K562 (cell line): ENCODE measurements around the gene PFKP. TPM values are rescaled to one million over a fixed set of nuclear protein-coding genes. Genes with fewer than 3 reads are reported as not detected.

ENCODE experiments used
- ATAC-seq: fragments of 200-7000 bp; cut with Tn5 transposase; 3 replicates; pipeline ENCODE4 v1.9.1; 2020; ENCODE audit warnings: moderate library complexity
- BruUV-seq: library from RNA; stranded (reverse); fragments of 400-500 nt; replicated peaks from 2 replicates; lab custom pipeline; 2021; lab: Mats Ljungman, UMichigan
- CTCF ChIA-PET: fragments of 300-600 bp; formaldehyde crosslinking; extraction: SDS; loops from one replicate; lab custom pipeline; 2021; ENCODE audit warnings: low intra/inter-chr PET ratio; lab: Yijun Ruan, JAX
- POLR2A ChIA-PET: fragments of 300-600, 350-650 bp; sonication (Branson Sonifier 250); formaldehyde crosslinking; extraction: SDS; loops from one replicate; lab custom pipeline; 2021; ENCODE audit warnings: antibody characterized with exemption, inconsistent platforms; lab: Yijun Ruan, JAX
- DNase-seq, 4 experiments: peaks; one replicate each; pipeline versions ENCODE4 v3.0.0 to v3.0.0-alpha.2; 2011 to 2018; ENCODE audit warnings: low spot score in 3 of 4, mixed read lengths in 3 of 4; ENCODE audit errors: extremely low read depth in 1 of 4
- FAIRE-seq: peaks from 2 replicates; lab custom pipeline; 2011; peaks lifted over from hg19 to GRCh38; lab: Jason Lieb, UNC
- H2AFZ ChIP-seq: 2 replicates; pipeline ENCODE4 v1.6.0; 2011; ENCODE audit warnings: low read depth, low read length, control low read depth, inconsistent platforms
- H3K27ac ChIP-seq: fragments of 200-600 bp; 3 replicates; pipeline ENCODE4 v1.8.0; 2011; ENCODE audit warnings: low read depth, mild to moderate bottlenecking, control low read depth, inconsistent platforms, low read length, moderate library complexity, mixed read lengths; ENCODE audit errors: extremely low read depth
- H3K27me3 ChIP-seq, 2 experiments: fragments of 300-600 bp in 1 of 2; 2 replicates in 1 of 2; 3 replicates in 1 of 2; pipeline versions ENCODE4 v1.6.0 to v1.8.0; 2011; ENCODE audit warnings: inconsistent platforms in 2 of 2, low read length in 2 of 2, mild to moderate bottlenecking in 1 of 2, mixed read lengths in 1 of 2, moderate library complexity in 1 of 2; ENCODE audit not compliant: control insufficient read depth in 2 of 2, insufficient read depth in 2 of 2
- H3K36me3 ChIP-seq: fragments of 300-600 bp; 3 replicates; pipeline ENCODE4 v1.8.0; 2011; ENCODE audit warnings: mild to moderate bottlenecking, low read length, inconsistent platforms; ENCODE audit not compliant: control insufficient read depth, insufficient read depth
- H3K4me1 ChIP-seq, 2 experiments: fragments of 200-600 bp in 1 of 2; replicated peaks in 1 of 2; 2 replicates in 1 of 2; 3 replicates in 1 of 2; pipeline versions ENCODE4 v1.5.1 to v1.8.0; 2011; ENCODE audit warnings: inconsistent platforms in 2 of 2, low read length in 2 of 2, mild to moderate bottlenecking in 1 of 2, mixed read lengths in 1 of 2, moderate library complexity in 1 of 2; ENCODE audit not compliant: control insufficient read depth in 2 of 2, insufficient read depth in 2 of 2
- H3K4me2 ChIP-seq: 2 replicates; pipeline ENCODE4 v1.6.1; 2011; ENCODE audit warnings: low read length, control low read depth, inconsistent platforms, mixed read lengths; ENCODE audit not compliant: insufficient read depth
- H3K4me3 ChIP-seq: fragments of 200-600 bp; sonication (generic), shearing (Covaris generic); 2 replicates; pipeline ENCODE4 v1.5.1; 2016; ENCODE audit warnings: control low read depth, inconsistent platforms
- H3K79me2 ChIP-seq: fragments of 200-600 bp; 3 replicates; pipeline ENCODE4 v1.8.0; 2011; ENCODE audit warnings: low read length, inconsistent platforms; ENCODE audit not compliant: control insufficient read depth, insufficient read depth
- H3K9ac ChIP-seq, 2 experiments: 2 replicates each; pipeline versions ENCODE4 v1.6.0 to v1.6.1; 2011; ENCODE audit warnings: low read depth in 2 of 2, low read length in 2 of 2, control low read depth in 1 of 2, inconsistent platforms in 1 of 2, mild to moderate bottlenecking in 1 of 2, mixed read lengths in 1 of 2; ENCODE audit not compliant: insufficient read depth in 1 of 2
- H3K9me1 ChIP-seq: one replicate; pipeline ENCODE4 v1.6.0; 2011; ENCODE audit warnings: inconsistent platforms, mild to moderate bottlenecking, low read length, moderate library complexity; ENCODE audit not compliant: control insufficient read depth, insufficient read depth
- H3K9me3 ChIP-seq: replicated peaks from 2 replicates; pipeline ENCODE4 v1.5.1; 2011; ENCODE audit warnings: low read depth, low read length, inconsistent platforms; ENCODE audit not compliant: control insufficient read depth, insufficient read depth
- H4K20me1 ChIP-seq: replicated peaks from 2 replicates; pipeline ENCODE4 v1.6.1; 2011; ENCODE audit warnings: low read length, inconsistent platforms, mixed read lengths; ENCODE audit not compliant: control insufficient read depth, insufficient read depth
- FOSL1 ChIP-seq: fragments of 200-800 bp; sonication (Bioruptor generic); conservative IDR thresholded peaks from 2 replicates; pipeline ENCODE4 v1.6.1; 2016; ENCODE audit warnings: missing genetic modification characterization, missing compliant biosample characterization
- KDM5B ChIP-seq: fragments of 200-600 bp; sonication (generic); IDR thresholded peaks from 2 replicates; pipeline ENCODE4 v1.6.1; 2012; ENCODE audit warnings: low read depth, mild to moderate bottlenecking, moderate library complexity, low read length, control low read depth, inconsistent platforms; ENCODE audit not compliant: insufficient replicate concordance
- NELFE ChIP-seq: IDR thresholded peaks from 2 replicates; pipeline ENCODE4 v1.6.1; 2011; ENCODE audit warnings: mild to moderate bottlenecking; ENCODE audit not compliant: insufficient read depth, insufficient read length
- POLR2H ChIP-seq: IDR thresholded peaks from 2 replicates; pipeline ENCODE4 v1.6.1; 2016; ENCODE audit warnings: missing genetic modification characterization, low read depth, mild to moderate bottlenecking, control low read depth, missing compliant biosample characterization, moderate library complexity
- PTBP1 ChIP-seq: fragments of 200-400 bp; formaldehyde crosslinking; IDR thresholded peaks from 2 replicates; pipeline ENCODE4 v1.6.1; 2017; ENCODE audit warnings: low read depth, low read length
- SAFB2 ChIP-seq: fragments of 200-400 bp; formaldehyde crosslinking; IDR thresholded peaks from 2 replicates; pipeline ENCODE4 v1.6.1; 2018; ENCODE audit warnings: borderline replicate concordance, low read length, low read depth, moderate library complexity; ENCODE audit not compliant: severe bottlenecking
- TBP ChIP-seq: optimal IDR thresholded peaks from 2 replicates; pipeline ENCODE3; 2011; ENCODE audit warnings: low read depth, low read length, improper control_type of control experiment
- TRIM28 ChIP-seq: fragments of 450-650 bp; IDR thresholded peaks from 2 replicates; pipeline ENCODE4 v1.6.1; 2017
- ZBTB40 ChIP-seq, 2 experiments: fragments of 450-650 bp in 1 of 2; sonication (generic) in 1 of 2; formaldehyde crosslinking in 1 of 2; IDR thresholded peaks; 2 replicates each; pipeline versions ENCODE4 v1.7.1 to v1.9.0; 2016 to 2022; ENCODE audit warnings: inconsistent platforms in 1 of 2, mild to moderate bottlenecking in 1 of 2, missing genetic modification reagents in 1 of 2
- ZNF76 ChIP-seq: fragments of 250-450 bp; sonication (Bioruptor Pico); IDR thresholded peaks from 2 replicates; pipeline ENCODE4 v1.4.0; 2020; ENCODE audit warnings: mild to moderate bottlenecking, moderate library complexity, borderline replicate concordance
- WGBS: fragments of 100-300 bp; shearing (Covaris generic); methylation state at CpG from one replicate; pipeline ENCODE4 v1.1.6; 2016; ENCODE audit warnings: low coverage, mixed read lengths; ENCODE audit not compliant: insufficient coverage; ENCODE audit errors: missing lambda C conversion rate; 5-methylcytosine and 5-hydroxymethylcytosine counted together
- in situ Hi-C: fragments of 300-500 bp; cut with MboI; formaldehyde crosslinking; loops from 4 replicates; pipeline ENCODE4 v1.15.0; 2018; ENCODE audit warnings: inconsistent platforms, mixed read lengths
- intact Hi-C: fragments of 100-400 bp; cut with micrococcal nuclease; formaldehyde crosslinking; loops from 2 replicates; pipeline ENCODE4 v1.14.2; 2022
- polyA plus RNA-seq, 8 experiments: library from polyadenylated mRNA; depleted of rRNA in 4 of 8; stranded (reverse) in 5 of 8; unstranded in 3 of 8; fragments of >200 nt; fragmentation: Nextera tagmentation in 2 of 8; fragmentation: Illumina TruSeq in 1 of 8; extraction: Ambion mirVana in 2 of 8; extraction: Trizol in 1 of 8; gene quantifications; 2 replicates each; pipeline versions ENCODE4 v1.2.1 to v1.2.3, GENCODE V29; 2011 to 2014; ENCODE audit warnings: inconsistent platforms in 1 of 8, missing spikeins in 1 of 8
- total RNA-seq, 7 experiments: library from RNA; depleted of rRNA in 6 of 7; stranded (reverse); fragments of >200 nt in 6 of 7; fragmentation: Illumina TruSeq in 2 of 7; extraction: Trizol in 2 of 7; gene quantifications; 2 replicates each; pipeline versions ENCODE4 v1.2.1 to v1.2.3, GENCODE V29; 2011 to 2021; ENCODE audit warnings: low replicate concordance in 1 of 7
- TF ChIP-seq, protein P1 (sequence below): fragments of 250-450 bp; sonication (Bioruptor Pico); IDR thresholded peaks from 2 replicates; pipeline ENCODE4 v1.8.0; 2022; ENCODE audit warnings: moderate library complexity, mild to moderate bottlenecking, inconsistent platforms

Gene PFKP
- total and polyA plus RNA-seq, 9 of the 15 experiments (the other 6 are each of a cell fraction or from before 2014, with no cell fraction given) = 23.5 to 116 (median 62.1) TPM

- no TSS peak for BruUV-seq
- intact Hi-C loops = no loop called here
- Histone ChIP-seq H3K4me2 (no peak overlapping the region), H3K27ac (no peak overlapping the region), H3K9ac (no peak overlapping the region), H3K4me1 (no peaks in the 10 kb centered on the region), H2AFZ (no peak overlapping the region), H4K20me1 (no peaks in the 10 kb centered on the region), H3K9me1 (no peaks in the 10 kb centered on the region), H3K79me2 (no peaks in the 10 kb centered on the region), H3K27me3 (peaks cover 16 to 31% of the 10 kb centered on the region in 2 experiments), H3K36me3 (no peaks in the 10 kb centered on the region), H3K9me3 (no peaks in the 10 kb centered on the region; the same call in 1 of the 2 replicates), H3K4me3 (no peak overlapping the region)
- POLR2A ChIA-PET = no interaction called here
- no peak for DNase-seq
- in situ Hi-C loops = no loop called here
- 4% methylated on average over 5 of the region's 5 CpGs for WGBS
- no peak for ATAC-seq
- no peak for FAIRE-seq
- CTCF ChIA-PET = no interaction called here
- TF ChIP-seq, protein P1, sequence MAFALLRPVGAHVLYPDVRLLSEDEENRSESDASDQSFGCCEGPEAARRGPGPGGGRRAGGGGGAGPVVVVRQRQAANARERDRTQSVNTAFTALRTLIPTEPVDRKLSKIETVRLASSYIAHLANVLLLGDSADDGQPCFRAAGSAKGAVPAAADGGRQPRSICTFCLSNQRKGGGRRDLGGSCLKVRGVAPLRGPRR = no peak
- TF ChIP-seq NELFE (no peak), SAFB2 (no peak), KDM5B (no peak), TBP (no peak), POLR2H (tag) (no peak), TRIM28 (no peak), ZNF76 (CRISPR knock-in tag) (no peak), FOSL1 (tag) (no peak), ZBTB40 (IDR thresholded peaks at IDR 0.05) (no peak), ZBTB40 (CRISPR knock-in tag; IDR thresholded peaks at IDR 0.05) (no peak), PTBP1 (no peak)
Observed at GRCh38 chr10:3179174-3179573, 111.8 kb downstream of the PFKP start.
